Lung (tissue), 12 donors: ENCODE data around the gene SCGB3A2. TPM values are rescaled to one million over a fixed set of nuclear protein-coding genes. Genes with fewer than 3 reads are reported as not detected.
"Not testable (repeated sequence)": the region's sequence is repeated elsewhere in the genome, so short reads cannot be mapped to it uniquely, and the experiment has no call there.

ENCODE experiments used
- ATAC-seq: fragments of 200-7000 bp; cut with Tn5 transposase; one replicate; pipeline ENCODE4 v1.9.1; 2020; ENCODE audit warnings: moderate number of reproducible peaks; ENCODE audit not compliant: insufficient read depth, low FRiP score
- DNase-seq, 3 donors: peaks; one replicate each; pipeline ENCODE4 v3.0.0-alpha.2; 2013 to 2017
- H3K27ac ChIP-seq, 2 donors: one replicate each; pipeline ENCODE4 v1.5.1; 2013; ENCODE audit warnings: mild to moderate bottlenecking in 2 of 2, moderate library complexity in 2 of 2, control low read depth in 1 of 2, inconsistent platforms in 1 of 2, low read depth in 1 of 2, low read length in 1 of 2
- H3K27me3 ChIP-seq, 3 donors: one replicate each; pipeline ENCODE4 v1.5.1; 2013; ENCODE audit warnings: low read length in 2 of 3; ENCODE audit not compliant: control insufficient read depth in 3 of 3, insufficient read depth in 3 of 3
- H3K36me3 ChIP-seq, 4 donors: one replicate each; pipeline ENCODE4 v1.5.1; 2013; ENCODE audit warnings: low read length in 4 of 4, mild to moderate bottlenecking in 1 of 4, moderate library complexity in 1 of 4; ENCODE audit not compliant: control insufficient read depth in 4 of 4, insufficient read depth in 4 of 4
- H3K4me1 ChIP-seq, 5 donors: one replicate each; pipeline ENCODE4 v1.5.1; 2013; ENCODE audit warnings: low read length in 5 of 5, mild to moderate bottlenecking in 2 of 5, moderate library complexity in 1 of 5; ENCODE audit not compliant: control insufficient read depth in 5 of 5, insufficient read depth in 5 of 5
- H3K4me3 ChIP-seq: one replicate; pipeline ENCODE4 v1.5.1; 2013; ENCODE audit warnings: mild to moderate bottlenecking, control low read depth, moderate library complexity
- H3K9ac ChIP-seq, 2 donors: one replicate each; pipeline ENCODE4 v1.5.1; 2013; ENCODE audit warnings: low read length in 2 of 2, control low read depth in 1 of 2; ENCODE audit not compliant: insufficient read depth in 1 of 2
- H3K9me3 ChIP-seq, 4 donors: one replicate each; pipeline ENCODE4 v1.5.1; 2013; ENCODE audit warnings: low read length in 3 of 4, mild to moderate bottlenecking in 1 of 4, moderate library complexity in 1 of 4; ENCODE audit not compliant: control insufficient read depth in 4 of 4, insufficient read depth in 3 of 4
- WGBS, 2 donors: extraction: QIAGEN DNeasy Blood & Tissue Kit; methylation state at CpG; one replicate each; pipeline ENCODE4 v1.1.7; 2013; 5-methylcytosine and 5-hydroxymethylcytosine counted together
- polyA plus RNA-seq, 2 donors: library from polyadenylated mRNA; stranded (reverse); fragments of 200-250 nt; gene quantifications; one replicate each; pipeline ENCODE4 v1.2.1, GENCODE V29; 2013
- total RNA-seq, 2 donors: library from RNA; depleted of rRNA in 1 of 2; stranded (reverse); fragments of >200 nt in 1 of 2; gene quantifications; one replicate each; pipeline ENCODE4 v1.2.1, GENCODE V29; 2014 to 2021
- TF ChIP-seq, protein P1 (sequence below): IDR thresholded peaks from 2 replicates; pipeline ENCODE4 v1.5.1; 2012; ENCODE audit warnings: mild to moderate bottlenecking; ENCODE audit errors: control extremely low read depth, extremely low read depth
- donor health status: control.
- donor health status: control.
- donor health status: Bipolar disorder and iron deficiency.
- donor health status: healthy.
- donor health status: DM: yes; HTN: yes; CAD: no.

The SCGB3A2 gene
- total and polyA plus RNA-seq, 4 donors = 305 to 4,264 (median 1,823) TPM

DNA sequence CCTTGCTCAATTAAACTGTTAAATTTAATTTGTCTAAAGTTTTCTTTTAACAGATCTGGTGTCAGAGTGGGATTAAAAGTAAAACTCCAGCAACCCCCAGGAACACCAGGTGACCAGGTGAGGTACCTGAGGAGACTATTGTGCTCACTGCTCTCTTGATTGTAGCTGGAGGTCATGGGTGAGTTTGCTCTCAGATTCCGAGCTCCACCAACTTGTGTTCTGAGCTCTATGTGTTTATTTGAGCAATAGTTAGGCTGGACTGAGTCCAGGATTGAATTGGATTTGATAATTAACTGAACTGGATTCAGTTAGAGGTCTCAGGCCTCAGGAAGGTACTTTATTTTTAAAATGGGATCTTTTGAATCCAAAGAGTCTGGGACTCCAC, 17.9 kb upstream of the SCGB3A2 start:
- ATAC-seq = no peak
- TF ChIP-seq, protein P1, sequence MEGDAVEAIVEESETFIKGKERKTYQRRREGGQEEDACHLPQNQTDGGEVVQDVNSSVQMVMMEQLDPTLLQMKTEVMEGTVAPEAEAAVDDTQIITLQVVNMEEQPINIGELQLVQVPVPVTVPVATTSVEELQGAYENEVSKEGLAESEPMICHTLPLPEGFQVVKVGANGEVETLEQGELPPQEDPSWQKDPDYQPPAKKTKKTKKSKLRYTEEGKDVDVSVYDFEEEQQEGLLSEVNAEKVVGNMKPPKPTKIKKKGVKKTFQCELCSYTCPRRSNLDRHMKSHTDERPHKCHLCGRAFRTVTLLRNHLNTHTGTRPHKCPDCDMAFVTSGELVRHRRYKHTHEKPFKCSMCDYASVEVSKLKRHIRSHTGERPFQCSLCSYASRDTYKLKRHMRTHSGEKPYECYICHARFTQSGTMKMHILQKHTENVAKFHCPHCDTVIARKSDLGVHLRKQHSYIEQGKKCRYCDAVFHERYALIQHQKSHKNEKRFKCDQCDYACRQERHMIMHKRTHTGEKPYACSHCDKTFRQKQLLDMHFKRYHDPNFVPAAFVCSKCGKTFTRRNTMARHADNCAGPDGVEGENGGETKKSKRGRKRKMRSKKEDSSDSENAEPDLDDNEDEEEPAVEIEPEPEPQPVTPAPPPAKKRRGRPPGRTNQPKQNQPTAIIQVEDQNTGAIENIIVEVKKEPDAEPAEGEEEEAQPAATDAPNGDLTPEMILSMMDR = no peak
- no peak overlapping the region for H3K9ac ChIP-seq
- 52 to 70% methylated on average over 1 of the region's 1 CpG for WGBS, 2 donors
- no peak overlapping the region for H3K4me3 ChIP-seq
- H3K27me3 ChIP-seq = no peaks in the 10 kb centered on the region
- peaks cover 0 to 23% (median 3%) of the 10 kb centered on the region in 5 donors for H3K4me1 ChIP-seq
- no peak overlapping the region for H3K27ac ChIP-seq
- H3K9me3 ChIP-seq = no peaks in the 10 kb centered on the region
- H3K36me3 ChIP-seq = no peaks in the 10 kb centered on the region
- peak in 1 of 3 donors; percentile 18 for DNase-seq

DNA sequence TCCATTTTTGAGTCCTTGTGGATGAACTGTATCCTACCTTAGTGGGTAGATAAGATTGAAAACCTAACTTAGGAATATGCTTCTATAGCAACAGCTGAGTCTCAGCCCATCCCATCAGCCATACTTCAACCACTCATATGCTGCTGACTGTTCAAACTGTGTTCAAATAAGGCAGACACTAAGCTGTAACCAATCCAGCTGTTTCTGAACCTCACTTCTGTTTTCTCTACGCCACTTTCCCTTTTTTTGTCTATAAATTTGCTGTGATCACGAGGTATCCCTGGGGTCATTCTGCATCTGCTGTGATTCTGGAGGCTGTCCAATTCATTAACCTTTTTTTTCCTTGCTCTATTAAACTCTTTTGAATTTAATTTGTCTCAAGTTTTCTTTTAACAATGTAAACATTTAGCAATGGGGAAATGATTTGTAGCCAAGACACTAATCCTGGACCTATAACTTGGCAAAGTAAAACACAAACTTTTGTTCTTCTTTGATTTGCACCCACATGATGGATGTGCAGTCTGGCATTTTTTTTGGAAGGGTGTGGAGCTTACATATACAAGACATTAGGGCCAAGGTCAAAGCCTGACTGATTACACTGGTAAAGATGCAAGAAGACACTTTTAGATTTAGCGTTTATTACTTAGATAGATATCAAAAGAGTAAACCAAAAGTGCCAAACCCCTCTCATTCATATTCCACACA, 14.9 kb upstream of the SCGB3A2 start:
- H3K9ac ChIP-seq = no peak overlapping the region
- H3K4me1 ChIP-seq = peaks cover 0 to 23% (median 3%) of the 10 kb centered on the region in 5 donors
- no peaks in the 10 kb centered on the region for H3K9me3 ChIP-seq
- ATAC-seq (no peak), DNase-seq (peak in 2 of 3 donors; percentile 68 to 69)
- no peak overlapping the region for H3K4me3 ChIP-seq
- no peaks in the 10 kb centered on the region for H3K27me3 ChIP-seq
- no peak overlapping the region for H3K27ac ChIP-seq
- no peaks in the 10 kb centered on the region for H3K36me3 ChIP-seq
- WGBS, 2 donors = 32 to 45% methylated on average over 3 of the region's 3 CpGs
- TF ChIP-seq, protein P1 = no peak

DNA sequence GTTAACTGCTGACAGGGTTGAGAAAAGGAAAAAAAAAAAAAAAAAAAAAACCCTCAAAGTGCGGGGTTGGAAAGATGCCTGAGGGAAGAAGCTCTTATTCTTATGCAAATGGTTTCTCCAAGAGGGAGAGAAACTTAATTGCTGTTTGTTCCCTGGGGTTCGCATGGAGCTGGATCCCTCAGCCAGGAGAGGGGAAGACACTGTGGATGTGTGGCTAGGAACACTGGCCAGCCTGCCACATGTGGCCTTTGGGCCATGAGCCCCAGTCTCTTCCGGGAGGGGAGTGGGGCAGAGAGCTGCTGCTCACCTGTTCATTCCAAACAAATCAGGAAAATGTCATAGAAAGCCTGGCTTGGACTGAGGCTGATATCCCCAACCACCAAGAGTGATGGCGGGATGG, 9.4 kb upstream of the SCGB3A2 start:
- peaks cover 0 to 4% (median 2%) of the 10 kb centered on the region in 5 donors for H3K4me1 ChIP-seq
- H3K27ac ChIP-seq = no peak overlapping the region

DNA sequence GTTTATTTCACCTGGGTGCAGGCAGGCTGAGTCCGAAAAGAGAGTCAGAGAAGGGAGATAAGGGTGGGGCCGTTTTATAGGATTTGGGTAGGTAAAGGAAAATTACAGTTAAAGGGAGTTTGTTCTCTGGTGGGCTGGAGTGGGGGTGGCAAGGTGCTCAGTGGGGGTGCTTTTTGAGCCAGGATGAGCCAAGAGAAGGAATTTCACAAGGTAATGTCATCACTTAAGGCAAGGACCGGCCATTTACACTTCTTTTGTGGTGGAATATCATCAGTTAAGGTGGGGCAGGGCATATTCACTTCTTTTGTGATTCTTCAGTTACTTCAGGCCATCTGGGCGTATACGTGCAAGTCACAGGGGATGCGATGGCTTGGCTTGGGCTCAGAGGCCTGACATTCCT, 8.6 kb upstream of the SCGB3A2 start:
- not testable (repeated sequence) for DNase-seq, H3K4me3 ChIP-seq, H3K36me3 ChIP-seq, H3K9me3 ChIP-seq, H3K27me3 ChIP-seq, H3K9ac ChIP-seq, H3K4me1 ChIP-seq, ATAC-seq, H3K27ac ChIP-seq
- WGBS, 2 donors = 78 to 93% methylated on average over 6 of the region's 6 CpGs

More for the DNA sequence above, 9.4 kb upstream of the SCGB3A2 start:
- ATAC-seq (no peak), DNase-seq (no peak)
- WGBS, 2 donors = 57 to 66% methylated on average over 4 of the region's 4 CpGs
- Histone ChIP-seq H3K9me3 (no peaks in the 10 kb centered on the region), H3K4me3 (no peak overlapping the region), H3K27me3 (no peaks in the 10 kb centered on the region), H3K36me3 (no peaks in the 10 kb centered on the region), H3K9ac (no peak overlapping the region)
- TF ChIP-seq, protein P1 = no peak

DNA sequence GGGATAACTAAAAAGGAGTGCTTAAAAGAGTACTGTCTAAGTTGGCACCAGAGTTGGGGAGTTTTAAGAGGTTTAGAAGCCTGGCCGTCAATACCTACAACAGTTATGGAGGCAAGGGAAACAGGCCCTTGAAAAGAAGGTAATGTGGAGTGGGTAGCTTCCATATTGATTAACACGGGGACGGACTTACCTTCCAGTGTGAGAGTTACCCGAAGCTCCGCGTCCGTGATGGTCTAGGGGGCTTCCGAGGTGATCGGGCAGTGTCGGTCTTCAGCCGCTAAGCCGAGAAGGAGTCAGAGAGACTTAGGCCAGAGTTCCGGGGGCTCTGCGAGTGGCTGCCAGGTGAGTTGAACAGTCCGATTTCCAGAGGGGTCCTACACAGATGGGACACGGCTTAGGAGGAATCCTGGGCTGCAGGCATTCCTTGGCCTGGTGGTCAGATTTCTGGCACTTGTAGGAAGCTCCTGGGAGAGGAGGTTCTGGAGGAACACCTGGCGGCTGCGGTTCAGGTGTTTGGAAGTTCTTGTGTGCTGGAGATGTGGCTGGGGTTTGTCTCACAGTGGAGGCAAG, 6.4 kb upstream of the SCGB3A2 start:
- not testable (repeated sequence) for H3K9me3 ChIP-seq, DNase-seq, H3K4me3 ChIP-seq, H3K36me3 ChIP-seq, H3K27ac ChIP-seq, H3K27me3 ChIP-seq, H3K4me1 ChIP-seq, H3K9ac ChIP-seq, ATAC-seq
- WGBS, 2 donors = 95 to 96% methylated on average over 17 to 18 of the region's 18 CpGs

DNA sequence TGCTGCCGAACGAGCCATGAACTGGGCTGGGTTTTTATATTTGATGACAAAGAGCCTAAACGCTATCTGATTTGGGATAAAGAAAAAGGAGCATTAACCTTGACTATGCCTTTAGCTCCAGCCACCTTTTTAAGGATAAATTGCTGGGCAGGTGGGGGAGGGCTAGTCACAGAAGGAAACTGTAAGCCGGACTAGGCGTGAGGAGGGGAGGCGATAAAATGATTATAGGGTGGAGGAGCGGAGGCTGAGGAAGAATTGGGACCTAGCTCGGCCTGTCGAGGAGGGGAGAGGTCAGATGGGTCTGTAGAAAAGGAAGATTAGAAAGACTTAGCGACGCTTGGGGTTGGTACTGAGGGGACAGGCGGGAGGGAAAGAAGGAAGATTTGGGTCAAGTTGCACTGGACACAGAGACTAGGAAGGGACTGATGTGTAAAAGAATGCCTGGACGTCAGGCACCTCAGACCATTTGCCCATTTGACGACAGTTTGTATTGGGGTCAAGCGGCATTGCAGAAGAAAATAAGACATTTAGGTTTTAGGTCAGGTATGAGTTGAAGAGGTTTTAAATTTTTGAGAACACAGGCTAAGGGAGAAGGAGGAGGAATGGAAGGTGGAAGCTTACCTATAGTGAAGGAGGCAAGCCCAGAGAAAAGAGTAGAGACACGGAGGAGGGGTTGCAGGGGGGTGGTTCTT, 5.6 kb upstream of the SCGB3A2 start:
- not testable (repeated sequence) for H3K9me3 ChIP-seq, H3K27ac ChIP-seq, H3K4me1 ChIP-seq, H3K36me3 ChIP-seq, H3K4me3 ChIP-seq, H3K27me3 ChIP-seq, DNase-seq, ATAC-seq, H3K9ac ChIP-seq
- WGBS, 2 donors = 91 to 96% methylated on average over 16 of the region's 16 CpGs
